ENCODE results near the gene H6PD. TPM values are rescaled to one million over a fixed set of nuclear protein-coding genes. Genes with fewer than 3 reads are reported as not detected.

The H6PD gene
- total and polyA plus RNA-seq, 2 donors (not counting 3 experiments of a cell fraction or from before 2014, with no cell fraction given): 24.5 to 29.0 TPM

GRCh38 chr1:9242338-9242969 lies 7.9 kb downstream of the H6PD start:
- Histone ChIP-seq H3K9me1 (replicated peaks; ENCODE audit: control insufficient read depth, extremely low read depth, insufficient read depth, low read length) (no peaks in the 10 kb centered on the region), H3K4me1 (ENCODE audit: control insufficient read depth, extremely low read depth, insufficient read depth, low read length) (peaks cover 20% of the 10 kb centered on the region), H3K27me3 (ENCODE audit: control insufficient read depth in 2 of 2, insufficient read depth in 2 of 2, low read length in 2 of 2) (no peaks in the 10 kb centered on the region), H3K4me2 (ENCODE audit: insufficient read depth, low read length) (no peak overlapping the region), H3K9me3 (replicated peaks; ENCODE audit: control insufficient read depth, insufficient read depth, low read length) (no peaks in the 10 kb centered on the region), H4K20me1 (replicated peaks; ENCODE audit: control insufficient read depth, extremely low read depth, insufficient read depth, low read length) (no peaks in the 10 kb centered on the region), H3K9ac (replicated peaks; ENCODE audit: extremely low read depth, insufficient read depth, low read length) (no peak overlapping the region), H3K79me2 (ENCODE audit: control insufficient read depth, insufficient read depth, low read length) (no peaks in the 10 kb centered on the region), H3K4me3 (replicated peaks in 1 of 3; ENCODE audit: insufficient read depth in 1 of 3, low read depth in 1 of 3, low read length in 3 of 3) (no peak overlapping the region), H3K27ac (ENCODE audit: insufficient read depth, low read depth, low read length) (no peak overlapping the region), H2AFZ (ENCODE audit: low read depth, low read length) (no peak overlapping the region), H3K36me3 (ENCODE audit: control insufficient read depth in 2 of 2, extremely low read depth in 1 of 2, insufficient read depth in 2 of 2, low read length in 2 of 2) (peaks cover 0 to 8% of the 10 kb centered on the region in 2 experiments)
- BruUV-seq (replicated peaks): no TSS peak
- intact Hi-C loops (cut with micrococcal nuclease) (no loop called here), dilution Hi-C loops (cut with MboI; ENCODE audit: extremely low pct_ligation_motif_present, low sequenced_read_pairs) (no loop called here)
- DNase-seq (ENCODE audit: low read depth, low spot score): no peak
- no peak for FAIRE-seq
- no peak for TF ChIP-seq FOS (IDR thresholded peaks at IDR 0.05; ENCODE audit: borderline replicate concordance, insufficient read depth, low read length)
- TF ChIP-seq POLR2AphosphoS5 (IDR thresholded peaks at IDR 0.05; ENCODE audit: insufficient read depth, low read depth, low read length): no peak
- TF ChIP-seq MYC (IDR thresholded peaks at IDR 0.05; ENCODE audit: low read depth, low read length): no peak
- TF ChIP-seq EZH2 (IDR thresholded peaks at IDR 0.05; ENCODE audit: borderline replicate concordance, low read depth, low read length, severe bottlenecking): no peak
- TF ChIP-seq MAX (IDR thresholded peaks at IDR 0.05; ENCODE audit: insufficient read depth, insufficient read length): no peak
- ChIA-PET POLR2A (no interaction called here), CTCF (interaction anchor here (1.2 to 1.7 kb wide), 2 partner anchors 8 to 46 kb away, joined by 4 read pairs; partner anchors contain the start of gene H6PD)

DNA sequence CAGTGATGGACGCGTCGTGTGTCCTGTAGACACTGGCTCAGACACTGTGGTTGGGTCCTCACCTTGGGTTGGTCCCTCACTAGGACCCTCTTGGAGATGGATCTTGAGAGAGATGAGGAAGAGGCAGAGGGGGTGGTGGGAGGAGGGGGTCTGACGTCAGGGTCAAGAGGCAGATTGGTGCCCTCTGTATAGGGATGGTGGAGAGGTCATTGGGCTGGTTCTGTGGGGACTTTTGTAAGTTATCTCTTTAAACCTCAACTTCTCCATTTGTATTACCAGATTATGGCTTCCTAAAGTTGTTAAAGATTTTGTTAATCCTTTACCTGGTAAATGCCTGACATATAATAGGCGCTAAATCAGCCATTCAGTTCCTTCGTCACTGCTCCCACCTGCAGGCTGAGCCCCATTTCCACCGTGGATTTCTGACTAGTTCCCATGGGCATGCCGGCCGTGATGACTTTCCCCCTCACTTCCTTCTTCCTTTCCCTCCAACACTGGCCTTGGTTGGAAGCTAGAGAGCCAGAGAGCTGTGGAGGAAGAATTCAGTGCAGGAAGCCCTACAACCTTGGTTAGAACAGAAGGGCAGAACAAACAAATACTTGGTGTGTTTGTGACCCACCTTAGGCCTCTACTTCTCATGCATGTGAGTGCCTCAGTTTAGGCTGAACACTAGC lies 8.6 kb downstream of the H6PD start:
- no peak overlapping the region for H3K4me2 ChIP-seq (ENCODE audit: insufficient read depth, low read length)
- BruUV-seq (replicated peaks): no TSS peak
- no peaks in the 10 kb centered on the region for H3K9me3 ChIP-seq (replicated peaks; ENCODE audit: control insufficient read depth, insufficient read depth, low read length)
- TF ChIP-seq CTCF (IDR thresholded peaks at IDR 0.05; ENCODE audit: extremely low read depth in 1 of 2, insufficient read depth in 1 of 2, low read depth in 1 of 2, low read length in 2 of 2) (no peak), MYC (IDR thresholded peaks at IDR 0.05; ENCODE audit: low read depth, low read length) (no peak), POLR2A (IDR thresholded peaks at IDR 0.05; ENCODE audit: low read depth, low read length) (no peak), FOS (IDR thresholded peaks at IDR 0.05; ENCODE audit: borderline replicate concordance, insufficient read depth, low read length) (no peak), MAX (IDR thresholded peaks at IDR 0.05; ENCODE audit: insufficient read depth, insufficient read length) (no peak), GATA2 (IDR thresholded peaks at IDR 0.05; ENCODE audit: insufficient read depth, insufficient read length, low read depth, low read length) (no peak), EZH2 (IDR thresholded peaks at IDR 0.05; ENCODE audit: borderline replicate concordance, low read depth, low read length, severe bottlenecking) (no peak), POLR2AphosphoS5 (IDR thresholded peaks at IDR 0.05; ENCODE audit: insufficient read depth, low read depth, low read length) (no peak), JUN (IDR thresholded peaks at IDR 0.05; ENCODE audit: borderline replicate concordance, insufficient read depth, insufficient read length, low read depth) (no peak)
- no peaks in the 10 kb centered on the region for H3K9me1 ChIP-seq (replicated peaks; ENCODE audit: control insufficient read depth, extremely low read depth, insufficient read depth, low read length)
- DNase-seq (ENCODE audit: low read depth, low spot score): no peak
- peaks cover 0 to 11% of the 10 kb centered on the region in 2 experiments for H3K36me3 ChIP-seq (ENCODE audit: control insufficient read depth in 2 of 2, extremely low read depth in 1 of 2, insufficient read depth in 2 of 2, low read length in 2 of 2)
- intact Hi-C loops (cut with micrococcal nuclease): no loop called here
- dilution Hi-C loops (cut with MboI; ENCODE audit: extremely low pct_ligation_motif_present, low sequenced_read_pairs): no loop called here
- H3K9ac ChIP-seq (replicated peaks; ENCODE audit: extremely low read depth, insufficient read depth, low read length): no peak overlapping the region
- no peaks in the 10 kb centered on the region for H3K27me3 ChIP-seq (ENCODE audit: control insufficient read depth in 2 of 2, insufficient read depth in 2 of 2, low read length in 2 of 2)
- H2AFZ ChIP-seq (ENCODE audit: low read depth, low read length): no peak overlapping the region
- FAIRE-seq: no peak
- peaks cover 20% of the 10 kb centered on the region for H3K4me1 ChIP-seq (ENCODE audit: control insufficient read depth, extremely low read depth, insufficient read depth, low read length)
- H4K20me1 ChIP-seq (replicated peaks; ENCODE audit: control insufficient read depth, extremely low read depth, insufficient read depth, low read length): no peaks in the 10 kb centered on the region
- no peaks in the 10 kb centered on the region for H3K79me2 ChIP-seq (ENCODE audit: control insufficient read depth, insufficient read depth, low read length)
- no peak overlapping the region for H3K27ac ChIP-seq (ENCODE audit: insufficient read depth, low read depth, low read length)
- no peak overlapping the region for H3K4me3 ChIP-seq (replicated peaks in 1 of 3; ENCODE audit: insufficient read depth in 1 of 3, low read depth in 1 of 3, low read length in 3 of 3)
- ChIA-PET CTCF (interaction anchor here (1.2 to 1.7 kb wide), 3 partner anchors 9 to 47 kb away, joined by 4 read pairs; partner anchors contain the start of gene H6PD), POLR2A (no interaction called here)
